Subcutaneous adipose tissue (tissue), 4 donors: ENCODE data around the gene TMEM41A. TPM values are rescaled to one million over a fixed set of nuclear protein-coding genes. Genes with fewer than 3 reads are reported as not detected.

ENCODE experiments used
- CTCF ChIP-seq: fragments of 450-650 bp; IDR thresholded peaks from one replicate; pipeline ENCODE4 v1.5.1; 2016; ENCODE audit warnings: low read depth, mild to moderate bottlenecking, control low read depth, antibody characterized with exemption, moderate library complexity
- total RNA-seq, 4 donors: library from RNA; depleted of rRNA; stranded (reverse); fragments of >200 nt; gene quantifications; one replicate each; pipeline ENCODE4 v1.1.0, GENCODE V29; 2016

TMEM41A gene
- total RNA-seq, 4 donors from 2014 or later, result 11.0 to 12.2 (median 11.7) TPM

- no peak for TF ChIP-seq CTCF
Measured at GRCh38 chr3:185508335-185508991, 9.6 kb upstream of the TMEM41A start.

GRCh38 chr3:185507883-185508282, 9.0 kb upstream of the TMEM41A start:
- TF ChIP-seq CTCF, result no peak

- TF ChIP-seq CTCF, result no peak
Measured at GRCh38 chr3:185504636-185505035, 5.8 kb upstream of the TMEM41A start.

- TF ChIP-seq CTCF, result no peak
Measured at GRCh38 chr3:185503521-185503920, 4.7 kb upstream of the TMEM41A start.

- no peak for TF ChIP-seq CTCF
Measured at GRCh38 chr3:185502987-185503386, 4.2 kb upstream of the TMEM41A start.

GRCh38 chr3:185490241-185490640, 8.6 kb downstream of the TMEM41A start:
- TF ChIP-seq CTCF, result no peak

GRCh38 chr3:185489462-185489861, 9.4 kb downstream of the TMEM41A start:
- TF ChIP-seq CTCF, result no peak
